Fibroblast of lung (primary cell): ENCODE data around the gene AFAP1.

Experiments used
- CTCF ChIP-seq, 2 donors: IDR thresholded peaks in 1 of 2; conservative IDR thresholded peaks in 1 of 2; 1 replicate in 1 of 2; 2 replicates in 1 of 2; pipeline ENCODE4 v1.5.1; 2011 to 2012; ENCODE audit warnings: low read length in 2 of 2, control low read depth in 1 of 2, inconsistent platforms in 1 of 2, low read depth in 1 of 2, mild to moderate bottlenecking in 1 of 2
- EZH2 ChIP-seq: IDR thresholded peaks from 2 replicates; pipeline ENCODE4 v1.5.1; 2012; ENCODE audit warnings: low read length, control low read depth, mild to moderate bottlenecking; ENCODE audit errors: missing control alignments

DNA sequence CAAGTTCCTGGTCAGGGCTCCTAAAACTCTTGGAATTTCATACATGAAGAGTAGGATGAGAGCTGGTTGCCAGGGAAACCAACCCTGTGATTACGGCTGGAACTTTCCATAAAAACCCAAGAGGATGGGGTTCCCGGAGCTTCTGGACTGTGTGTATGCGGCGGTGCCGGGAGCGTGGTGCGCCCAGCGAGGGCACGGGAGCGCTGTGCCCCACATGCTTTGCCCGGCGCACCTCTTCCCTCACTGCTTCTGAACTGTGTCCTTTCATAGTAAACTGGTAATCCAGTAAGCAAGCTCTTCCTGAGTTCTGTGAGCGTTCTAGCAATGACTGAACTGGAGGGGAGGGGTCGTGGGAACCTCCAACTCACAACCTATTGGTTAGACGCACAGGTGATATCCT is 152.6 kb downstream of the AFAP1 start:
- TF ChIP-seq CTCF (conservative IDR thresholded peaks at IDR 0.05 in 1 of 2, IDR thresholded peaks at IDR 0.05 in 1 of 2; ENCODE audit: low read depth in 1 of 2, low read length in 2 of 2), result no peak
- TF ChIP-seq EZH2, result no peak
